GM20431 (cell line): ENCODE data around the gene CERS1.
"Not testable (repeated sequence)": the region's sequence is repeated elsewhere in the genome, so short reads cannot be mapped to it uniquely, and the experiment has no call there.

Experiments used
- in situ Hi-C: fragments of 300-500 bp; cut with MseI, MboI; formaldehyde crosslinking; loops from one replicate; pipeline ENCODE4 v1.15.0; 2020; ENCODE audit warnings: low sequenced_read_pairs; ENCODE audit not compliant: unreplicated experiment

CERS1 gene

DNA sequence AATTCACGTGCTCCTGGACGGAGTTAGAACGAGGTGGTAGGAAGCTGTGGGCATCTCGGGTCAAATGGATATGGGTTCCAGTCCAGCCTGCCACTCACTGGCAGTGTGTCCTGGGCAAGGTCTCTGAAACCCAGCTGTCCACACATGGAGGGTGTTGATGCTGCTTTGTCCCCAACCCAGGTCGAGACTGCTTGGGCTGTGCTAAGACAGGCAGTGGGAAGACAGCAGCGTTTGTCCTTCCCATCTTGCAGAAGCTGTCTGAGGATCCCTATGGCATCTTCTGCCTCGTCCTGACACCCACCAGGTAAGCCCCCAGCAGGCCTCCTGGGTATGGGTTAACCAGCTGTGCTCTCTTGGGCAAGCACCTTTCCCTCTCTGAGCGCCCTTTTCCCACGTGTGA lies 24.4 kb upstream of the CERS1 start:
- in situ Hi-C loops: no loop called here

GRCh38 chr19:18919900-18920214 lies 23.9 kb upstream of the CERS1 start:
- in situ Hi-C loops: no loop called here

GRCh38 chr19:18919086-18919899 lies 23.3 kb upstream of the CERS1 start, which contains the start of the genes COPE and DDX49:
Gene COPE (minus strand): TSS chr19:18919387. CDS start chr19:18919348, 39 bp downstream.
Gene DDX49 (plus strand): TSS chr19:18919715. CDS start chr19:18919742, 27 bp downstream.
- in situ Hi-C loops: no loop called here

GRCh38 chr19:18917593-18917992 lies 21.6 kb upstream of the CERS1 start:
- in situ Hi-C loops: not testable (repeated sequence)

- in situ Hi-C loops: no loop called here
These were observed 19.7 kb upstream of the CERS1 start for GRCh38 chr19:18915639-18916038.

DNA sequence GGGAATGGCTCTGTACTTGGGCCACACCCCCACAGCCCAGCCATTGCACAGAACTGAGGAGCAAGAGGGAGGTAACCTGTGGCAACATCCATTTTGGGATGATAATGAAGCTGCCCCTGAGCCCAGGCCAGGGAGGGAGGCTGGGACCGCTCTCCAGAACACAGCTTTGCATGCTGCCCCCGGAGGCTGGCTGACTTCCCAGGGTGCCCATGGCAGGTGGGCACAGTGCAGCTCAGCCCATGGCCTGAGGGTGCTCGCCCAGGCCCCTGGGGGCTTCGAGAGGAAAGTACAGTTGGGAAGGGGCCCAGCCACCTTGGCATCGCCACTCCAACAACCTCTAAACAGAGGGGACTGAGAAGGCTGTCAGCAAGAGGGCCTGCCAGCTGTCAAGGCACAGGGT lies 17.5 kb upstream of the CERS1 start:
- in situ Hi-C loops: no loop called here

GRCh38 chr19:18912933-18913332 lies 17.0 kb upstream of the CERS1 start:
- in situ Hi-C loops: no loop called here

DNA sequence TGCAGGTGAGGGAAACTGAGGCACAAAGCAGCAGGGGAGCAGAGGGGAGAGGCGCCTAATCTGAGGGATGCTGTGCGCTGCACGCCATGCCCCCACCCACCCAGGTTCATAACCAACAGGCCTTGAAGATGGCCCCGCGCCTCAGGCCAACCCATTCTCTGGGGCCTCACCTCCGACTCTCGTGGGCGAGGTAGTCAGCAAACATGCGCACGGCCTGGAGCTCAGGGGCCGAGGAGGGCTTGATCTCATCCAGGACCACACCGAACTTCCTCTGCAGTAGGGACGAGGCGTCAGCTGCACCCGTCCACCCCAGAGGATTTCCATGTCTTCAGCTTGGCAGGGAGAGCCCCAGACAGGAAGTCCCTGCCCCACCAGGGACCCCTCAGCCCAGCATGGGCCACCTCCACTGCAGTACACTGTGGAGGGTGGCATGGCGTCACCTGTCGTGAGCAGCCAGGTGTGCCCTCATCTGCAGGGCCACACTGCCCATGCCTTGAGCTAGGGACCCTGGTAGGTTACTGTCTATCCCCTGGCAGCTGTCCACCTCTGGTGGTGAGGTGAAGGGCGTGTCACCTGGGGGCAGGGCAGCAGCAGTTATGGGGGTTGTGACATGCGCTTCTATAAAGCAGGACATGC lies 15.0 kb upstream of the CERS1 start:
- in situ Hi-C loops: no loop called here

- in situ Hi-C loops: no loop called here
These were observed 14.1 kb upstream of the CERS1 start for GRCh38 chr19:18910010-18910409.

DNA sequence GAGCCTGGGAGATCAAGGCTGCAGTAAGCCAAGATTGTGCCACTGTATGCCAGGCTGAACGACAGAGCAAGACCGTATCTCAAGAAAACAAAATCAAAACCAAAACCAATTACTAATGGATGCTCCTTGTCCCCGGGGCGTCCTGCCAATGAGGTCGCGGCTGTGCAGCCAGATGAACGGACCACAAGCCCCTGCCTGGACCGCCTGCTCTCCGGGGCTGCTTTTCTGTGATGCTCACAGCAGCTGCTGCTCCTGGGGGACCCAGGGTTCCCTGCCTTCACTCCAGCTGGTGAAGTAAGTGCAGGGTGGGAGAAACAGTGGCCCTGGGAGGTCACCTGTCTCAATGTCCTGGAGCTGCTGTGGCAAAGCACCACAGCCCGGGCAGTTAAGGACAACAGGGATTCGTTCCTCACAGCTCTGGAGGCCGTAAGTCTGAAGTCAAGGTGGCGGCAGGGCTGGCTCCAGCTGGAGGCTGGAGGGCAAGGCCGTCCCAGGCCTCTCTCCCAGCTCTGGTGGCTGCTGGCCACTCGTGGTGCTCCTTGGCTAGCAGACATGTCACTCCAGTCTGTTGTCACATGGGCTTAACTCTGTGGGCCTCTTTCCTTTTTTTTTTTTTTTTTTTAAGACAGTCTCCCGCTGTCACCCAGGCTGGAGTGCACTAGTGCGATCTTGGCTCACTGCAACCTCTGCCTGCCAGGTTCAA lies 13.1 kb upstream of the CERS1 start:
- in situ Hi-C loops: no loop called here

- in situ Hi-C loops: no loop called here
These were observed 10.9 kb upstream of the CERS1 start for GRCh38 chr19:18906605-18907519.

GRCh38 chr19:18905513-18906236 lies 9.7 kb upstream of the CERS1 start:
- in situ Hi-C loops: no loop called here

- in situ Hi-C loops: no loop called here
These were observed 9.1 kb upstream of the CERS1 start for GRCh38 chr19:18905058-18905456.

DNA sequence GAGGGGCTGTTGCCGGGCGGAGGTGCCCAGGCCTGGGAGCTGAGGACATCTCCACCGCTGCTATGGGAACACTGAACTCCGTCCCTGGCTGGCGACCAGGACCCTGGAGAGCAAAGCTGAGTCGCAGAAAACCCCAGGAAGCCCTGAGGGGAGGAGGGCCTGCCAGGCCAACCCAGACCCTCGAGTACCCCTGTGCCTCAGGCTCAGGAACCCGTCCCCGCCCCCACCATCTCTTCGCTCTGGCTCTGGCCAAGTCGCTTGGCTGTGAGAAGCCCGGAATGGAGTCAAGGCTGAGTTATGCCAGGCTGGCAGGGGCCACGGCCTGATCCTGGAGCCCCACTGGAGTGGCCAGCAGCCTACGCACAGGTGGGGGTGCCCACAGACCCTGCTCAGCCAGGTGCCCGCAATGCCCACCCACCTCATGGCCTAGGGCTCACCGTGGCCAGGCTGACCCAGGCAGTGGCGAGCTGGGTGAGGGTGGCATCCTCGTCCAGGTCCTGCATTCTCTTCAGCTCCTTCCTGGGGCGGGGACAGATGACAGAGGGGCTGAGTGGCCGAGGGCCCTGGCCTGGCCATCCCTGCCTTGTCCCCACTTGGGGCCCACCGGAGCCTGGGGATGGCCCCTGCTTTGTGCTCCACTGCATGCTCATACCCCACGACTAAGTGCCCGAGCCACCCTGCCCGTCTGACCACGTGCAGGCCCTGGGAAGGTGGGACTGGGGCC lies 8.5 kb upstream of the CERS1 start:
- in situ Hi-C loops: no loop called here

DNA sequence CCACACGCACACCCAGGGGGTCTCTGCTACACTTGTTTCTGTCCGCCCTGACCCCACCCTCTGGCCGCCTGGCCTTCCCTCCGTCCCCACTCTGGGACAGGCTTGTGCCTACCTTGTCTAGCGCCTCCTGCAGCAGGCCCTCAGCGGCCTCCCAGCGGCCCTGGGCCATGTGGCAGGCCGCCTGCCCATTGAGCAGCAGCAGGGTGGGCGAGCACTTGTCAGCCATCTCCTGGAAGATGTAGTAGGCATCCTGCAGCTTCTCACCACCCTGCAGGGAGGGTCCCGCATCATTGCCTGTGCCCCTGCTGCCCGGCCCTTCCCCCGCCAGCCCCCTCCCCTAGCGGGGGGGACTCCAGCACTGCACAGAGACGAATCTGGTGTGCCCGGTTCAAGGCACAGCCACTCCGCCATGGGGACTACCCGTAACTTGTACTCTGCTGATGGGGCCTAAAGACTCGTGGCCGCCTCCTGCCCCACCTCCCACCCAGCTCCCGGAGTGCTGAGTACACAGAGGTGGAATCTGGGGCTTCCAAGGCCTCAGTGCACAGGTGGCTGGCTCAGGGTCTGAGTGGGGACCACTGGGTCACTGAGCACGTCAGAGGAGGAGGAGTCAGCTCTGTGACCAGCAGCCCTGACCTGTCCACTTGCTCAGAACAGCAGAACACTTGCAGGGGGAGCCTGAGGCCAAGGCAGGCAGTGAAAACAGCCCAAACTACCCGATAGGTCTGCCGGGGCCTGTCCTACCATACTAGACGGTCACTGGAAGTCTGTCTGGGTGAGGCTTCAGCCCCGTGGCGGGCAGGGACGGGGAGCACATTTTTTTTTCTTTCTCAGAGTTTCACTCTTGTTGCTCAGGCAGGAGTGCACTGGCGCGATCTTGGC lies 7.4 kb upstream of the CERS1 start:
- in situ Hi-C loops: no loop called here

DNA sequence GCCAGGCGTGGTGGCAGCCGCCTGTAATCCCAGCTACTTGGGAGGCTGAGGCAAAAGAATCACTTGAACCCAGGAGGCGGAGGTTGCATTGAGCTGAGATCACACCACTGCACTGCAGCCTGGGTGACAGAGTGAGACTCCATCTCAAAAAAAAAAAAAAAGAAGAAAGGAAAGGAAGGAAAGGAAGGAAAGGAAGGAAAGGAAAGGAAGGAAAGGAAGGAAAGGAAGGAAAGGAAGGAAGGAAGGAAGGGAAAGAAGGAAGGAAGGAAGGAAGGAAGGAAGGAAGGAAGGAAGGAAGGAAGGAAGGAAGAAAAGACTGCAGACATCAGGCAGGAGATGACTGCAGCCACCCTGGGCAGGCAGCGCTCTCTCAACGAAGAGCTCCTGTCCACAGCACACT lies 6.6 kb upstream of the CERS1 start:
- in situ Hi-C loops: not testable (repeated sequence)

- in situ Hi-C loops: no loop called here
These were observed 5.5 kb upstream of the CERS1 start for GRCh38 chr19:18901491-18901890.
